AG04450 (cell line): ENCODE results near the gene TESK1. TPM values are rescaled to one million over a fixed set of nuclear protein-coding genes. Genes with fewer than 3 reads are reported as not detected.

Experiments
- CTCF ChIA-PET: fragments of 300-600, 350-600 bp; formaldehyde crosslinking; extraction: SDS; loops from one replicate; lab custom pipeline; 2022; ENCODE audit warnings: antibody characterized with exemption, inconsistent platforms; lab: Charles Lee
- POLR2A ChIA-PET: fragments of 350-600 bp; formaldehyde crosslinking; extraction: SDS; loops from one replicate; lab custom pipeline; 2021; ENCODE audit warnings: antibody characterized with exemption, inconsistent platforms; lab: Yijun Ruan, JAX
- DNase-seq: peaks from one replicate; pipeline ENCODE4 v3.0.0-alpha.2; 2011; ENCODE audit warnings: low read depth, low spot score
- H3K27ac ChIP-seq: one replicate; pipeline ENCODE4 v1.5.1; 2012; ENCODE audit warnings: low read depth, low read length, control low read depth
- H3K27me3 ChIP-seq: one replicate; pipeline ENCODE4 v1.6.0; 2012; ENCODE audit warnings: low read length; ENCODE audit not compliant: control insufficient read depth, insufficient read depth
- H3K4me3 ChIP-seq: 2 replicates; pipeline ENCODE4 v1.5.1; 2011; ENCODE audit warnings: mild to moderate bottlenecking, low read depth, low read length, control low read depth
- H3K9me3 ChIP-seq: 2 replicates; pipeline ENCODE4 v1.5.1; 2012; ENCODE audit warnings: low read length; ENCODE audit not compliant: control insufficient read depth, insufficient read depth
- CTCF ChIP-seq: IDR thresholded peaks from 2 replicates; pipeline ENCODE4 v1.5.1; 2011; ENCODE audit warnings: low read depth, low read length, control low read depth, inconsistent platforms
- polyA plus RNA-seq: library from polyadenylated mRNA; depleted of rRNA; stranded (reverse); fragments of >200 nt; gene quantifications from 2 replicates; pipeline ENCODE4 v1.2.3, GENCODE V29; 2011

TESK1 gene
- polyA plus RNA-seq, 1 experiment: 12.8 TPM

- TF ChIP-seq CTCF: no peak
- H3K9me3 ChIP-seq: no peaks in the 10 kb centered on the region; the same call in 1 of the 2 replicates
- CTCF ChIA-PET: interaction anchor here (2.2 kb wide), 1 partner anchor 41 kb away, joined by 18 read pairs; no protein-coding TSS in a partner anchor
- peak overlapping the region; percentile 77 for H3K4me3 ChIP-seq
- POLR2A ChIA-PET: no interaction called here
- H3K27ac ChIP-seq: peak overlapping the region; percentile 2
- DNase-seq: no peak
- no peaks in the 10 kb centered on the region for H3K27me3 ChIP-seq
Observed at GRCh38 chr9:35605351-35606137, 482 bp downstream of the TESK1 start.

GRCh38 chr9:35606138-35606504 is 1.1 kb downstream of the TESK1 start:
- ChIA-PET POLR2A (no interaction called here), CTCF (no interaction called here)
- no peak for TF ChIP-seq CTCF
- no peak for DNase-seq
- H3K9me3 ChIP-seq: no peaks in the 10 kb centered on the region; the same call in 1 of the 2 replicates
- no peak overlapping the region for H3K27ac ChIP-seq
- H3K27me3 ChIP-seq: no peaks in the 10 kb centered on the region
- H3K4me3 ChIP-seq: peak overlapping the region; percentile 77

GRCh38 chr9:35606726-35607125 is 1.7 kb downstream of the TESK1 start:
- POLR2A ChIA-PET: no interaction called here
- no peak for DNase-seq
- Histone ChIP-seq H3K27me3 (no peaks in the 10 kb centered on the region), H3K9me3 (no peaks in the 10 kb centered on the region; the same call in 1 of the 2 replicates), H3K4me3 (no peak overlapping the region), H3K27ac (no peak overlapping the region)
- no peak for TF ChIP-seq CTCF
- CTCF ChIA-PET: no interaction called here

GRCh38 chr9:35608221-35608620 is 3.2 kb downstream of the TESK1 start:
- ChIA-PET CTCF (no interaction called here), POLR2A (interaction anchor here (0.6 to 0.8 kb wide), 3 partner anchors 40 to 72 kb away, joined by 3 to 4 read pairs (median 3); no protein-coding TSS in a partner anchor)
- DNase-seq: no peak
- H3K27me3 ChIP-seq: peaks cover 5% of the 10 kb centered on the region
- TF ChIP-seq CTCF: no peak
- H3K4me3 ChIP-seq: no peak overlapping the region
- H3K9me3 ChIP-seq: no peaks in the 10 kb centered on the region; the same call in 1 of the 2 replicates
- H3K27ac ChIP-seq: no peak overlapping the region
